Stimulated activated CD8-positive, alpha-beta memory T cell treated with anti-CD3 and anti-CD28 coated beads, Interleukin-7, amount 100 ng/mL, for 24 hours (primary cell): ENCODE data around the gene IL23A.

ENCODE experiments used
- DNase-seq: peaks from one replicate; pipeline ENCODE4 v3.0.0-alpha.2; 2020; ENCODE audit warnings: low read depth

The IL23A gene

DNA sequence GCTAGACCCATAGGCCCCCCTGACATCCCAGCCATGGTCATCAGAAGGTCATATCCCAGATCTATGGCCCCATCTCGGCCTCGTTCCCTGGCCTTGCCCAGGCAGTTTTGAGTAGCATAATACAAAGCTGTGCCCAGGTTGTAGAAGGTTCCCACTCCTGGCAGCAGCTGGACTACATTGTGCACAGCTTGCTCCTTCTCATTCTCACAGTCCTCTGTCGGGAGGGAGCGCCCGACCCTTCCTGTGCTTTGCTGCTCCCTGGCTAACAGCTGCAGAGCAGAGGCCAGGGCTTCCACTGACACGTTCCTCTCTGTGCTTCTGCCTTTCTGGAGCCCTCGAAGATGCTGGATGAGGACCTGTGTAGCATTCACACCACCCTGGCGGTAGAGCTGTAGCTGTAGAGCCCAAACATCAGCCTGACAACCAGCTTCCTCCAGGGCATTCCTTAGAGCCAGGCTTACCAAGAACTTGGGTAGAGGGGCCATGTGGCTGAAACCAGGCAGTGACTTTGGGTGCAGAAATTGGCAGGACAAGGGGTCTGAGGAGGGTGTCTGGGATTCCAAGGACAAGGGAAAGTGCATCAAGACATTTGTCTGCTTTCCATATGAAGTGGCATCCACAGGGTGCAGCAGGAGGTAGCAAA is 22.9 kb downstream of the IL23A start:
- no peak for DNase-seq

GRCh38 chr12:56362130-56363059 is 23.7 kb downstream of the IL23A start, which contains the start of gene APOF:
Gene APOF (minus strand): TSS chr12:56362857. CDS start chr12:56362745, 112 bp downstream.
- no peak for DNase-seq

GRCh38 chr12:56366948-56367347 is 28.3 kb downstream of the IL23A start:
- no peak for DNase-seq

DNA sequence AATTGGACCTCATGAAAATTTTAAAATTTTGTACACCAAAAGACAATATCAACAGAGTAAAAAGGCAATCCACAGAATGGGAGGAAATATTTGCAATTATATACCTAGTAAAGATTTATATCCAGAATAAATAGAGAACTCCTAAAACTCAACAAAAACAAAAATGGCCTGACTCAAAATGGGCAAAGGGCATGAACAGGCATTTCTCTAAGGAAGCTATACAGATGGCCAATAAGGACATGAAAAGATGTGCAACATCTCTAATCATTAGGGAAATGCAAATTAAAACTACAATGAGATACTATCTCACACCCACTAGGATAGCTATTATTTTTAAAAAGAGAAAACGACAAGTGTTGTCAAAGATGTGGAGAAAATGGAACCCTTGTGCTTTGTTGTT is 34.8 kb downstream of the IL23A start:
- no peak for DNase-seq

- no peak for DNase-seq
These were observed 36.3 kb downstream of the IL23A start for GRCh38 chr12:56374726-56375597.

DNA sequence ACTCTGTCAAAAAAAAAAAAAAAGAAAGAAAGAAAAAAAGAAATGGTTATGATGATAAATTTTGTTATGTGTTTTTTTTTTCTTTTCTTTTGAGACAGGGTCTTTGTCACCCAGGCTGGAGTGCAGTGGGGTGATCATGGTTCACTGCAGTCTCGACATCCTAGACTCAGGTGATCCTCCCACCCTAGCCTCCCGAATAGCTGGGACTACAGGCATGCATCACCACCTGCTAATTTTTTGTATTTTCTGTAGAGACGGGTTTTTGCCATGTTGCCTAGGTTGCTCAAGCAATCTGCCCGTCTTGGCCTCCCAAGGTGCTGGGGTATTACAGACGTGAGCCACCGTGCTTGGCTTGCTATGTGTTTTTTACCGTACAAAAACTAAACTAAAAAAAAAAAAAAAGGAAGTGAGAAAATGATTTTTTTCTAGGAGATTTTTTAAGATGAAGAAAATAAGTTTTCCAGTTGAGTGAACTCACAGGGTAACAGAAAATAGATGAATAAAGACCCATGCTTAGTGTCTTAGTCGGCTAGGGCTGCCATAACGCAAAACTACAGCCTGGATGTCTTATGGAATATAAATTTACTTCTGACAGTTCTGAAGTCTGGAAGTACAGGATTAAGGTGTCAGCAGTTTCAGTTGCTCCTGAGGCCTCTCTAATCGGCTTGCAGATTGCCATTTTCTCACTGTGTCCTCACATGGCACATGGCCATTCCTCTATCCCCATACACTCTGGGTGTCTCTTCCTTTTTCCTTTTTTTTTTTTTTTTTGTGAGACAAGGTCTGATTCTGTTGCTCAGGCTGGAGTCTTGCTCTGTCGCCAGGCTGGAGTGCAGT is 37.1 kb downstream of the IL23A start:
- no peak for DNase-seq

- no peak for DNase-seq
These were observed 38.8 kb downstream of the IL23A start for GRCh38 chr12:56377310-56377988.

- DNase-seq, result no peak
These were observed 39.3 kb downstream of the IL23A start for GRCh38 chr12:56377989-56378316.

DNA sequence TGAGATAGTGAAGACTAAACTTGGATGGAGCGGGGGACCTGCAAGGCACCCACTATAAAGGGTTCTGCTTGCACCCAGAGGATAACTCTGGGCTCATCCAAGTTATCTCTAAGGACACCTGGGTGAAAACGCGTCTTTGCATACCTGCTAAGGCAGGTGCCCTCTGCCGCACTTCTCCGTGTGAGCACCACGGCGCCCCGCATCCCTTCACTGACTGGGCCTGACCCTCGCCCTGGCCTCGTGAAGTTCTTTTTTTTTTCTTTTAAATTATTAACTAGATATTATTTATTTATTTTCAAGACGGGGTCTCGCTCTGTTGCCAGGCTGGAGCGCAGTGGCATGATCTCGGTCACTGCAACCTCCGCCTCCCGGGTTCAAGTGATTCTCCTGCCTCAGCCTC is 43.9 kb downstream of the IL23A start:
- DNase-seq, result no peak

- no peak for DNase-seq
These were observed 47.2 kb downstream of the IL23A start for GRCh38 chr12:56385873-56386272.

- DNase-seq, result no peak
These were observed 48.6 kb downstream of the IL23A start for GRCh38 chr12:56387152-56387736.

- no peak for DNase-seq
These were observed 50.7 kb downstream of the IL23A start for GRCh38 chr12:56389412-56389811.
